ENCODE data around the gene FAHD1.

GRCh38 chr16:1808691-1809090 is 18.3 kb upstream of the FAHD1 start:
- TF ChIP-seq CTCF (IDR thresholded peaks at IDR 0.05; ENCODE audit: low read depth, low read length, missing input control) (no peak), ATF3 (IDR thresholded peaks at IDR 0.05) (no peak), RXRA (IDR thresholded peaks at IDR 0.05) (no peak), RAD21 (IDR thresholded peaks at IDR 0.05) (no peak), REST (IDR thresholded peaks at IDR 0.05) (no peak), YY1 (IDR thresholded peaks at IDR 0.05) (no peak), TAF1 (conservative IDR thresholded peaks at IDR 0.05) (no peak), FOXA1 (IDR thresholded peaks at IDR 0.05) (no peak), HNF4G (IDR thresholded peaks at IDR 0.05) (no peak), EGR1 (IDR thresholded peaks at IDR 0.05; ENCODE audit: low read depth in 2 of 2) (no peak), GABPA (IDR thresholded peaks at IDR 0.05 in 1 of 2, conservative IDR thresholded peaks at IDR 0.05 in 1 of 2) (no peak), SP1 (IDR thresholded peaks at IDR 0.05) (no peak), JUND (IDR thresholded peaks at IDR 0.05) (no peak), MAX (IDR thresholded peaks at IDR 0.05) (no peak)

All from liver (tissue), 3 donors.